DMS53 treated with DMSO at 0.1 percent for 48 hours (cell line): ENCODE measurements around the gene SCN1B.
"Not testable (repeated sequence)": the region's sequence is repeated elsewhere in the genome, so short reads cannot be mapped to it uniquely, and the experiment has no call there.

Experiments used
- DNase-seq: peaks from one replicate; lab custom pipeline; 2025; ENCODE audit not compliant: unreplicated experiment; lab: John Stamatoyannopoulos, UW

SCN1B gene

GRCh38 chr19:35030257-35031071 is at the start of gene SCN1B:
SCN1B (plus strand) TSS chr19:35030470; CDS start chr19:35030821, 351 bp downstream.
- DNase-seq: peak; percentile 55

GRCh38 chr19:34982275-34982674 is 48.0 kb upstream of the SCN1B start:
- no peak for DNase-seq

- no peak for DNase-seq
Observed at GRCh38 chr19:34983786-34984185, 46.5 kb upstream of the SCN1B start.

DNA sequence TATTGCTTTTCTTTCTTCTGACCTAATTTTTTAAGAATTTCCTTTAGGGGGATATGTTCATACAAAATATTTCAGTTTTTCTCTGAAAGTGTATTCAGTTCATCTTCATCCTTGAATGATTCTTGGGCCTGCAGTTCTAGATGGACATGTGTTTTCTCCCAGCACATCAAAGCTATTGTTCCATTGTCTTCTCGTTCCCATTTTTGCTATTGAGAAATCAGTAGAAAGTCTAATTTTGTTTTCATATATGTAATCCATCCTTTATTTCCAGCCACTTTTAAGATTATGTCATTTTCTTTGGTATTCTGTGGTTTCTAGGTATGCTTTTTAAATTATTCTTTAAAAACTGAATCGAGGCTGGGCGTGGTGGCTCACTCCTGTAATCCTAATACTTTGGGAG is 46.0 kb upstream of the SCN1B start:
- DNase-seq: no peak

- peak; percentile 19 for DNase-seq
Observed at GRCh38 chr19:34985249-34986022, 44.8 kb upstream of the SCN1B start.

DNA sequence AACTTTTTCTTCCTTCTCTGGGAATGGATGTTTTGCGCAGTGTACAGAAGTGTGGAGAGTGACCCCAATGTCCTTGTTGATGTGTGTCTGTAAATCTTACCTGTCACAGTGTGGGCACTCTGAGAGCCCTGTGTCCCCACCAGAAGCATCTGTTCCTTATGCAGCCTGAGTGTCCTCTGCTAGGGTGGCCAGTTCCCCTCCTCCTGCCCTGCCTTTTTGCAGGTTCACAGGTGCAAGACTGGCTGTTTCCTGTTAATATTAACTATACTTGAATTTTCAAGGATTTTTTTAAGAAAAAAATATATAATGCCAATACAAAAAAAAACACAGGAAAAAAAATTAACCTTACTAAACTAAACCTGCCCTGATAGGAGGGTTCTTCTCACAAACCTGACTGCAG is 42.2 kb upstream of the SCN1B start:
- no peak for DNase-seq

DNA sequence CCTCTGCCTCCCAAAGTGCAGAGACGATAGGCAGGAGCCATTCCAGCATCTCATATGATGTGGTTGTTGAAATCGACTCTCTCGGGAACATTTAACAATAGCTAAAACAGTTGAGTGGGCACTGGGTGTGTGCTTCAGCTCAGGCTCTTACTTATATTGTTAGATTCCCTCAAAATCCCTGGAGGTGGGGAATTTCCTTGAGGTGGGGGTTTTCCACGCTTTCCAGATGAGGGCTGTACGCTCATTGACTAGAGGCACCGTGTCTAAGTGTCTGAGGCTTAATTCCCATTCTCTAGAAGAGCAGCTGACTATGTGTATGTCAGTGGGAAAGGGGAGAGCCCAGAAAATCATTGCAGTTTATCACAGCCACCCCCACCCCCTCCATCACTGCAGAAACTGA is 41.0 kb upstream of the SCN1B start:
- no peak for DNase-seq

GRCh38 chr19:34990578-34991192 is 39.6 kb upstream of the SCN1B start:
- DNase-seq: no peak

- DNase-seq: no peak
Observed at GRCh38 chr19:34991542-34992333, 38.5 kb upstream of the SCN1B start.

GRCh38 chr19:34992582-34992981 is 37.7 kb upstream of the SCN1B start:
- not testable (repeated sequence) for DNase-seq

DNA sequence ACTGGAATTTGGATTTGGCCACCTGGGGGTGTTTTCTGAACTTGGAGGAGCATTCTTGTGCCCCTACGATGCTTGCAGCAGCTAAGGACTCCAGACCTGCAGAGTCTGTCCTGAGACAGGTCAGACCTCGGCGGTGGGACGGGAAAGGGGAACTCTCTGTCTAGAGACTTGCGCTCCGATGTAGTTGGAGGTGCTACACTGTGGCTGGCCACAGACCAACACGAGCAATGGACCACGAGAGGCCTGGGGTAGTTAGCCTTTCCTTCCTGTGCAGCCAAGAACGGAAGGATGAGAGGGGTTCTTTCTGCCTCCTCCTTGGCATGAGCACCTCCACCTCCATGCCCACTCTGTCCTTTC is 36.0 kb upstream of the SCN1B start:
- no peak for DNase-seq

- DNase-seq: peak; percentile 93
Observed at GRCh38 chr19:34994643-34995541, 35.4 kb upstream of the SCN1B start.

DNA sequence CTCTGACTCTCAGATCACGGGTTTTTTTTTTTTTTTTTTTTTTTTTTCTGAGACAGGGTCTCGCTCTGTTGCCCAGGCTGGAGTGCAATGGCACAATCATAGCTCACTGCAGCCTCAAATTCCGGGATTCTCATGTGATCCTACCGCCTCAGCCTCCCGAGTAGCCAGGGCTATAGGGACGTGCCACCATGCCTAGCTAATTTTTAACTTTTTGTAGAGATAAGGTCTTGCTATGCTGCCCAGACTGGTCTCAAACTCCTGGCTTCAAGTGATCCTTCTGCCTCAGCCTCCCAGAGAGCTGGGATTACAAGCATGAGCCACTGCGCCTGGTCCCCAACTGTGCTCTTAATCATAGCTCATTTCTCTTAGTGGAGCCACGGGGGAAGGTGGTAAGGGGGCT is 34.7 kb upstream of the SCN1B start:
- no peak for DNase-seq

GRCh38 chr19:34997071-34997617 is 33.1 kb upstream of the SCN1B start:
- no peak for DNase-seq

DNA sequence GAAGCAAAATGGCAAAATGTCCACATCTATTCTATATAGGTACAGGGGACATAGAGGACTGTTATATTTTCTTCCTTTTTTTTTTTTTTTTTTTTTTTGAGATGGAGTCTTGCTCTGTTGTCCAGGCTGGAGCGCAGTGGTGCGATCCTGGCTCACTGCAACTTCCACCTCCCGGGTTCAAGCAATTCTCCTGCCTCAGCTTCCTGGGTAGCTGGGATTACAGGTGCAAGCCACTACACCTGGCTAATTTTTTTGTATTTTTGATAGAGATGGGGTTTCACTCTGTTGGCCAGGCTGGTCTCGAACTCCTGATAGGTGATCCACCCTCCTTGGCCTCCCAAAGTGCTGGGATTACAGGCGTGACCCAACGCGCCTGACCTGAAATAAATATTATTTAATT is 32.0 kb upstream of the SCN1B start:
- not testable (repeated sequence) for DNase-seq

DNA sequence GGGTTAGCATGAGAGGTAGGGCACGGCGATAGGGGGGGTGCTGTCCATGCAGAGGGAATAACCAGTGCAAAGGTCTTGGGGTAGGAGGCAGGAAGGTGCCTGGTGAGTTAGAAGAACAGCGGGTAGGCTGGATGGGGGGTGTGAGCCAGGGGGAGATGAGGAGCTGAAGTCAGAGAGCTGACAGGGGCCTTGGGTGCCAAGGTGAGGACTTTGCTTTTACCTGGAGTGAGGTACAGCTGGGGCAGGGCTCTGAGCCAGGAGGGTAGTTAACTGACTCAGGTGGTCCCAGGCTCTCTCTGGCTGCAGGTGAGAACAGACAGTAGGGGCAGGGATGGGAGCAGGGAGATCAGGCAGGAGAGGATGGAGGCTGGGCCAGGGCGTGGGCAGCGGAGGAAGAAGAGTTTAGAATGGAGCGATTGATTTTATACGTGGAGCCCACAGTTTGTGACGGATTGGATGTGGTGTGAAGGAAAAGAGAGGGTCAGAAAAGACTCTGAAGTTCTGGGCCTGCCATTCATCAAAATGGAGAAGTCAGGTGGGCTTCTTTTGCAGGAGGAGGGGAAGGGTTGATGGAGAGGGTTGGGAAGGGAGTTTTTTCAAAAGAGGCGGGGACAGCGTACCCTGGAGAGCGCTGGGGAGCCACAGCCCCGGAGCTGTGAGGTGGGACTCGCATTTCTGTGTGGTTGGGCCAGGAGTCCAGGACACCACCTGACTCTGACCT is 31.3 kb upstream of the SCN1B start:
- DNase-seq: no peak

DNA sequence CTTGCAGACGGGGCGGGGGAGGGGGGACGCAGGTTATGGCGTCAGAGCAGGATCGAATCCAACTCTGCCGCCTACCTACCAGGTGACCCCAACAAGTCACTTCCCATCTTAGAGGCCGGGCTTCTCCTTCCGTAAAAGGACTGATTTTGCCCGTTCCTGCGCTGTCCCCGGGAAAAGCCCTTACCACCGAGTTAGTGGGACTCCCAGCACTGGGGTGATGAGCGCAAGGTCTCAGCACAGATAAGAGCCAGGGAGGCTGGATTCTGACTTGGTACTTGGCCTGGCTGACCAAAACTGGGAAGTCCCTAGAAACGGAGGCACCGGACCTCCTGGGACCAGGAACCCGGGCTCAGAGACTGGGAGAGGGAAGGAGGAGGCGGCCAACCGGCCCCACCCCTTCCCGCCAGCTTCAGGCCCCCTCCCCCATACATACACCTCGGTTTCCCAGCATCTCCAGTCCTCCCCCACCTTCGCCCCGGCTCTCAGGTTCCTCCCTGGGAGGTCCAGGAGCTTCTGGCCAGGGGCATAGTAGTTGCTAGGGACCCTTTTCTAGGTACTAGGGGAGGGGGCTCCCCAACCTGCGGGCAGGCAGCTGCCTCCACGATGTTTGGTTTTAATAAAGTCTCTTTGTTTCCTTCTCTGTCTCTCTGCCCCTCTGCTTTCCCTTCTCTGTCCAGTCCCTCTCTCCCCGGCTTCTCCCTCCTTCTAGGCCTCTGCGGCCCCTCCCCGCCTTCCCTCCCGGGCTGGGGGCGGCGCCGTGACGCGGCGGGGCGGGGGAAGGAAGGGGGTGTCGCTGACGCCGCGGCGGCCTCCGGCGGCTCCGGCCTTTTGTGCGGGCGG is 30.6 kb upstream of the SCN1B start, which contains the start of gene GRAMD1A:
Gene GRAMD1A, plus strand, starts transcription at position 826 of the 840 bp plus-strand sequence. CDS start 156 bp downstream, outside the sequence.
- peak; percentile 80 for DNase-seq

DNA sequence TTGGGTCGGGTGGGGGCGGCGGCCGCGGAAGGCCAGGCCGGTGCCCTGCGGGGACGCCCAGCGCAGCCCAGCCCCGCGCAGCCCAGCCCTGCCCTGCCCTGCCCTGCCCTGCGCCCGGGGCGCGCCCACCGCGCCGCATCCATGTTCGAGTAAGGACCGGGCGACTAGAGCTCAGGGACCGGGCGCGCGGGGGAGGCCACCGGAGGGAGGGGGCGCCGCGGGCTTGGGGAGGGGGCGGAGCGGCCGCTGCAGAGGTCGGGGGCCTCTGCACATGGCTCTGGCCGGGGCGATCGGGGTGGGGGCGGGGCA is 30.0 kb upstream of the SCN1B start:
- no peak for DNase-seq
